Caco-2 (cell line): ENCODE data around the gene MALAT1. TPM values are rescaled to one million over a fixed set of nuclear protein-coding genes. Genes with fewer than 3 reads are reported as not detected.
A peak's percentile ranks its signal among the peaks of the same experiment; 100 is the strongest.

Experiments
- BruUV-seq: library from RNA; stranded (reverse); fragments of 400-500 nt; replicated peaks from 2 replicates; lab custom pipeline; 2021; lab: Mats Ljungman, UMichigan
- CTCF ChIA-PET: fragments of 300-600 bp; sonication (Branson Sonifier 250); formaldehyde crosslinking; loops from one replicate; lab custom pipeline; 2022; ENCODE audit warnings: antibody characterized with exemption; lab: Charles Lee
- POLR2A ChIA-PET: fragments of 300-600 bp; sonication (Branson Sonifier 250); formaldehyde crosslinking; loops from one replicate; lab custom pipeline; 2022; ENCODE audit warnings: antibody characterized with exemption; lab: Charles Lee
- DNase-seq, 2 experiments: peaks; one replicate each; pipeline versions ENCODE4 v3.0.0 to v3.0.0-alpha.2; 2020 to 2022
- H3K27me3 ChIP-seq: replicated peaks from 2 replicates; pipeline ENCODE4 v1.6.0; 2011; ENCODE audit warnings: low read length; ENCODE audit not compliant: control insufficient read depth, insufficient read depth
- H3K36me3 ChIP-seq: 2 replicates; pipeline ENCODE4 v1.5.1; 2011; ENCODE audit warnings: low read length; ENCODE audit not compliant: control insufficient read depth, insufficient read depth
- H3K4me1 ChIP-seq: fragments of 250-450 bp; sonication (Bioruptor Pico); 2 replicates; pipeline ENCODE4 v1.5.1; 2020; ENCODE audit warnings: mild to moderate bottlenecking
- H3K4me3 ChIP-seq: 2 replicates; pipeline ENCODE4 v1.5.1; 2011; ENCODE audit warnings: low read depth, mild to moderate bottlenecking, control low read depth, low read length
- H3K9me3 ChIP-seq: fragments of 250-450 bp; sonication (Bioruptor Pico); 2 replicates; pipeline ENCODE4 v1.5.1; 2020; ENCODE audit warnings: mild to moderate bottlenecking, moderate library complexity
- H3K27ac Mint-ChIP-seq: one replicate; pipeline ENCODE4 v1.8.0; 2022; ENCODE audit warnings: mixed read lengths; ENCODE audit not compliant: unreplicated experiment
- H3K27me3 Mint-ChIP-seq: one replicate; pipeline ENCODE4 v1.8.0; 2022; ENCODE audit warnings: mixed read lengths; ENCODE audit not compliant: insufficient read depth, unreplicated experiment
- H3K36me3 Mint-ChIP-seq: one replicate; pipeline ENCODE4 v1.8.0; 2022; ENCODE audit warnings: mild to moderate bottlenecking, mixed read lengths; ENCODE audit not compliant: insufficient read depth, unreplicated experiment
- H3K4me1 Mint-ChIP-seq: one replicate; pipeline ENCODE4 v1.8.0; 2022; ENCODE audit warnings: low read depth, mixed read lengths; ENCODE audit not compliant: unreplicated experiment
- H3K4me3 Mint-ChIP-seq: one replicate; pipeline ENCODE4 v1.8.0; 2022; ENCODE audit warnings: mild to moderate bottlenecking, moderate library complexity, mixed read lengths; ENCODE audit not compliant: unreplicated experiment
- H3K9me3 Mint-ChIP-seq: one replicate; pipeline ENCODE4 v1.8.0; 2022; ENCODE audit warnings: mixed read lengths; ENCODE audit not compliant: unreplicated experiment
- intact Hi-C: fragments of 100-400 bp; cut with micrococcal nuclease; formaldehyde crosslinking; loops from one replicate; pipeline ENCODE4 v1.10.0; 2022; ENCODE audit not compliant: unreplicated experiment
- total RNA-seq: library from RNA; stranded (reverse); gene quantifications from 2 replicates; pipeline ENCODE4 v1.2.3, GENCODE V29; 2022
- TF ChIP-seq, protein P1 (sequence below), 2 experiments: fragments of 200-600 bp in 1 of 2; IDR thresholded peaks; 1 replicate in 1 of 2; 2 replicates in 1 of 2; pipeline versions ENCODE4 v1.5.1 to v1.8.0; 2011 to 2022; ENCODE audit warnings: antibody characterized with exemption in 1 of 2, control low read depth in 1 of 2, inconsistent platforms in 1 of 2, low read depth in 1 of 2, low read length in 1 of 2, mild to moderate bottlenecking in 1 of 2, moderate library complexity in 1 of 2; ENCODE audit not compliant: insufficient read depth in 1 of 2, severe bottlenecking in 1 of 2, unreplicated experiment in 1 of 2

Gene MALAT1
- total RNA-seq, 1 experiment from 2014 or later = 4,914 TPM

DNA sequence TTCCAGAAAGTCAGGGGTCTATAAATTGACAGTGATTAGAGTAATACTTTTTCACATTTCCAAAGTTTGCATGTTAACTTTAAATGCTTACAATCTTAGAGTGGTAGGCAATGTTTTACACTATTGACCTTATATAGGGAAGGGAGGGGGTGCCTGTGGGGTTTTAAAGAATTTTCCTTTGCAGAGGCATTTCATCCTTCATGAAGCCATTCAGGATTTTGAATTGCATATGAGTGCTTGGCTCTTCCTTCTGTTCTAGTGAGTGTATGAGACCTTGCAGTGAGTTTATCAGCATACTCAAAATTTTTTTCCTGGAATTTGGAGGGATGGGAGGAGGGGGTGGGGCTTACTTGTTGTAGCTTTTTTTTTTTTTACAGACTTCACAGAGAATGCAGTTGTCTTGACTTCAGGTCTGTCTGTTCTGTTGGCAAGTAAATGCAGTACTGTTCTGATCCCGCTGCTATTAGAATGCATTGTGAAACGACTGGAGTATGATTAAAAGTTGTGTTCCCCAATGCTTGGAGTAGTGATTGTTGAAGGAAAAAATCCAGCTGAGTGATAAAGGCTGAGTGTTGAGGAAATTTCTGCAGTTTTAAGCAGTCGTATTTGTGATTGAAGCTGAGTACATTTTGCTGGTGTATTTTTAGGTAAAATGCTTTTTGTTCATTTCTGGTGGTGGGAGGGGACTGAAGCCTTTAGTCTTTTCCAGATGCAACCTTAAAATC lies 5.3 kb downstream of the MALAT1 start:
- POLR2A ChIA-PET = interaction anchor here (0.6 to 13.2 kb wide), 10 partner anchors 10 to 88 kb away, joined by 3 to 377 read pairs (median 6); no protein-coding TSS in a partner anchor
- Mint-ChIP-seq H3K4me3 (no peak overlapping the region), H3K27me3 (peaks cover 3% of the 10 kb centered on the region), H3K36me3 (no peaks in the 10 kb centered on the region), H3K4me1 (peaks cover 63% of the 10 kb centered on the region), H3K27ac (no peak overlapping the region), H3K9me3 (no peaks in the 10 kb centered on the region)
- Histone ChIP-seq H3K36me3 (peaks cover 17% of the 10 kb centered on the region), H3K27me3 (no peaks in the 10 kb centered on the region), H3K4me1 (peaks cover 34% of the 10 kb centered on the region), H3K4me3 (peak overlapping the region; percentile 81), H3K9me3 (no peaks in the 10 kb centered on the region)
- CTCF ChIA-PET = interaction anchor here (0.6 to 1.6 kb wide), 3 partner anchors 24 to 154 kb away, joined by 4 to 6 read pairs (median 4); no protein-coding TSS in a partner anchor
- DNase-seq = peak in 1 of 2 experiments; percentile 52
- no TSS peak for BruUV-seq
- intact Hi-C loops = no loop called here
- TF ChIP-seq, protein P1, sequence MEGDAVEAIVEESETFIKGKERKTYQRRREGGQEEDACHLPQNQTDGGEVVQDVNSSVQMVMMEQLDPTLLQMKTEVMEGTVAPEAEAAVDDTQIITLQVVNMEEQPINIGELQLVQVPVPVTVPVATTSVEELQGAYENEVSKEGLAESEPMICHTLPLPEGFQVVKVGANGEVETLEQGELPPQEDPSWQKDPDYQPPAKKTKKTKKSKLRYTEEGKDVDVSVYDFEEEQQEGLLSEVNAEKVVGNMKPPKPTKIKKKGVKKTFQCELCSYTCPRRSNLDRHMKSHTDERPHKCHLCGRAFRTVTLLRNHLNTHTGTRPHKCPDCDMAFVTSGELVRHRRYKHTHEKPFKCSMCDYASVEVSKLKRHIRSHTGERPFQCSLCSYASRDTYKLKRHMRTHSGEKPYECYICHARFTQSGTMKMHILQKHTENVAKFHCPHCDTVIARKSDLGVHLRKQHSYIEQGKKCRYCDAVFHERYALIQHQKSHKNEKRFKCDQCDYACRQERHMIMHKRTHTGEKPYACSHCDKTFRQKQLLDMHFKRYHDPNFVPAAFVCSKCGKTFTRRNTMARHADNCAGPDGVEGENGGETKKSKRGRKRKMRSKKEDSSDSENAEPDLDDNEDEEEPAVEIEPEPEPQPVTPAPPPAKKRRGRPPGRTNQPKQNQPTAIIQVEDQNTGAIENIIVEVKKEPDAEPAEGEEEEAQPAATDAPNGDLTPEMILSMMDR (IDR thresholded peaks at IDR 0.05; ENCODE audit: insufficient read depth in 1 of 2, low read depth in 1 of 2, low read length in 1 of 2, severe bottlenecking in 1 of 2, unreplicated experiment in 1 of 2) = no peak

DNA sequence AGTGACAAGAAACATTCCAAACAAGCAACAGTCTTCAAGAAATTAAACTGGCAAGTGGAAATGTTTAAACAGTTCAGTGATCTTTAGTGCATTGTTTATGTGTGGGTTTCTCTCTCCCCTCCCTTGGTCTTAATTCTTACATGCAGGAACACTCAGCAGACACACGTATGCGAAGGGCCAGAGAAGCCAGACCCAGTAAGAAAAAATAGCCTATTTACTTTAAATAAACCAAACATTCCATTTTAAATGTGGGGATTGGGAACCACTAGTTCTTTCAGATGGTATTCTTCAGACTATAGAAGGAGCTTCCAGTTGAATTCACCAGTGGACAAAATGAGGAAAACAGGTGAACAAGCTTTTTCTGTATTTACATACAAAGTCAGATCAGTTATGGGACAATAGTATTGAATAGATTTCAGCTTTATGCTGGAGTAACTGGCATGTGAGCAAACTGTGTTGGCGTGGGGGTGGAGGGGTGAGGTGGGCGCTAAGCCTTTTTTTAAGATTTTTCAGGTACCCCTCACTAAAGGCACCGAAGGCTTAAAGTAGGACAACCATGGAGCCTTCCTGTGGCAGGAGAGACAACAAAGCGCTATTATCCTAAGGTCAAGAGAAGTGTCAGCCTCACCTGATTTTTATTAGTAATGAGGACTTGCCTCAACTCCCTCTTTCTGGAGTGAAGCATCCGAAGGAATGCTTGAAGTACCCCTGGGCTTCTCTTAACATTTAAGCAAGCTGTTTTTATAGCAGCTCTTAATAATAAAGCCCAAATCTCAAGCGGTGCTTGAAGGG lies 6.0 kb downstream of the MALAT1 start:
- Mint-ChIP-seq H3K4me1 (peaks cover 68% of the 10 kb centered on the region), H3K27ac (no peak overlapping the region), H3K4me3 (no peak overlapping the region), H3K36me3 (no peaks in the 10 kb centered on the region), H3K9me3 (no peaks in the 10 kb centered on the region), H3K27me3 (peaks cover 3% of the 10 kb centered on the region)
- POLR2A ChIA-PET = interaction anchor here (0.5 to 13.2 kb wide), 11 partner anchors 12 to 134 kb away, joined by 3 to 377 read pairs (median 6); no protein-coding TSS in a partner anchor
- Histone ChIP-seq H3K27me3 (no peaks in the 10 kb centered on the region), H3K4me3 (peak overlapping the region; percentile 81), H3K36me3 (peaks cover 17% of the 10 kb centered on the region), H3K9me3 (no peaks in the 10 kb centered on the region), H3K4me1 (peaks cover 34% of the 10 kb centered on the region)
- TF ChIP-seq, protein P1 (IDR thresholded peaks at IDR 0.05; ENCODE audit: insufficient read depth in 1 of 2, low read depth in 1 of 2, low read length in 1 of 2, severe bottlenecking in 1 of 2, unreplicated experiment in 1 of 2) = no peak
- TSS peak; percentile 0 for BruUV-seq
- no peak for DNase-seq
- CTCF ChIA-PET = interaction anchor here (0.6 to 2.0 kb wide), 3 partner anchors 27 to 155 kb away, joined by 4 to 6 read pairs (median 4); no protein-coding TSS in a partner anchor
- intact Hi-C loops = no loop called here
